Kidney tubule cell (primary cell): ENCODE data around the gene CLK1.
A peak's percentile ranks its signal among the peaks of the same experiment; 100 is the strongest.
"Not testable (repeated sequence)": the region's sequence is repeated elsewhere in the genome, so short reads cannot be mapped to it uniquely, and the experiment has no call there.

Source experiments
- DNase-seq: peaks from one replicate; pipeline ENCODE4 v3.0.0-alpha.2; 2018; ENCODE audit warnings: low spot score

Gene CLK1

DNA sequence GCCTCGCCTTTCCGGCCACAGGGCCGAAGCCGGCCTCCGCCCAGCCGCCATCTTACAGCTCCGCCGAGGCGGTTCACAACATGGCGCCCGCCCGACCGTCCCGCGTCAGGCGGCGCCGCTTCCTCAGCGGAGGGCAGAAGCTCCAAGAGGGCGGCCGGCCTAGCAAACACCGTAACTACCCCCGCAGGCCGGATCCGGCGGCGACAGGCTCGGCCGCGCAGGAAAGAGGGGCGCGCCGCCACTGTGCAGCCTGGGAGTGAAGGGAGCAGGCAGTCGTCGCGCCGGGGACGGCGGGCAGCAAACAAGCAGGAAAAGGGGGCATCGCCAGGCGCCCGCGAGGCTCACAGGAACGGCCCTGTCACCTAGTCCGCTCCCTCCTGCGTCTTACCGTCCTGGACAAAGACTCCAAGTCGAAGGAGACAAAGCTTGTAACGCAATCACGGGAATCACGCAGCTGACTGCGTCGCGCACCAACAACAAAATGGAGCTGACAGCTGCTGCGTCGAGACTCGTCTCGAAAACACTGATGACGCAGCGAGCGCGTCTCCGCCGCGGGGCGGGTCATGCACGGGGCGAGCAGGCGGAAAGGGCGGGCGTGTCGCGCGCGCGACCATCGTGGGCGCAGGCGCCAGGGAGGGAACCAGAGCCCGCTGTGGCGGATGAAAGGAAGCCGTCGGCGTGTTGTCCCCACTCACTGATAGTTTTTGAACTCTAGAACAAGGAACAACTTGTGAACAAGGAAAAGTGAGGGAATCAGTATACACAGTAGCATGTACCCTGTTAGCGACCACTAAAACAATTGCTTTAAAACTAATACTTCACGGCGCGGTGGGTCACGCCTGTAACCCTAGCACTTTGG lies at the start of gene CLK1:
Gene CLK1 (minus strand): TSS at position 483 of the 859 bp plus-strand sequence. CDS start 2,796 bp downstream, outside the sequence.
- peak; percentile 93 for DNase-seq

- peak; percentile 59 for DNase-seq
Measured at GRCh38 chr2:200913654-200914053, 49.2 kb upstream of the CLK1 start.

GRCh38 chr2:200909958-200910357 lies 45.5 kb upstream of the CLK1 start:
- no peak for DNase-seq

GRCh38 chr2:200905618-200906296 lies 41.3 kb upstream of the CLK1 start:
- DNase-seq, result peak; percentile 72

- DNase-seq, result peak; percentile 91
Measured at GRCh38 chr2:200901459-200902072, 37.1 kb upstream of the CLK1 start.

GRCh38 chr2:200899482-200899881 lies 35.0 kb upstream of the CLK1 start:
- DNase-seq, result no peak

DNA sequence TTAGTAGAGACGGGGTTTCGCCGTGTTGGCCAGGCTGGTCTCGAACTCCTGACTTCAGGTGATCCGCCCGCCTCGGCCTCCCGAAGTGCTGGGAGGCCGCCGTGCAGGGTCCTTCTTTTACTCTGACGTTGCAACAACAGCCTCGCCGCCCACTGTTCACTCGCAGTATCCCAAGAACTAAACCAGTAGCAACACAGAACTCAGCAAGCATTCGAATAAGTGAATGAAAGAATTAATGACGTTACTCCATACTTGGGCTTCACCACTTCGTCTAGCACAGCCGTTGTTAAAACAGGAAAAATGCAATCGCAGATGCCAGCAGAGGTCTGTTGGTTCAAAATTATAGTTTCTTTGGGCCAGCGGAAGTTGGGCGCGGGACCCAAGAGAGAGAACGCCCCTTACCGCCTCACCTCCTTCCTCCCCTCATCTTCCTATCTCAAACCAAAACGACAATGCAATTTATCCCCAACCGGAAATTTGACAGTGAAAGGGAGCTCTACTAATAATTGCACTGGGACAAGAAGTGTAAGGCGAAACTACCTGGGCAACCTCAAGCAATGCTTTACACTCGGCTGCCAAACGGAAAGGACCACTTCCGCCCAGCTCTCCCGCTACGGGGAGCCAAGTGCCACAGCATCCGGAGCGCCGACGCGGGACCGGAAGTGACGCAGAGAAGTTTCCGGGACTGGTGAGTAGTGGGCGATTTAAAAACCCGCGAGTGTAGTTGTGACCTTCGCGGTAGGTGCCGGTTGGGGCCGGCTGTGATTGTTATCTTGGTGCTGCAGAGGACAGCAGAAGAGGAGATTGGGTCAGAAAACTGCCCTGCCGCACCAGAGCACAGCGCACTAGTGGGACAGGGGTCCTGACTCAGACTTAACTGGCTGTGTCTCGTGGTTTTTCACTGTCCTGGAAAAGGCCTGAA lies 24.5 kb upstream of the CLK1 start, which contains the start of the genes NIF3L1 and PPIL3:
Gene NIF3L1 (plus strand): TSS at position 668 of the 922 bp plus-strand sequence. CDS start 2,573 bp downstream, outside the sequence.
Gene PPIL3 (minus strand): TSS at position 374 of the 922 bp plus-strand sequence. CDS start 1,462 bp downstream, outside the sequence.
- DNase-seq, result peak; percentile 98

DNA sequence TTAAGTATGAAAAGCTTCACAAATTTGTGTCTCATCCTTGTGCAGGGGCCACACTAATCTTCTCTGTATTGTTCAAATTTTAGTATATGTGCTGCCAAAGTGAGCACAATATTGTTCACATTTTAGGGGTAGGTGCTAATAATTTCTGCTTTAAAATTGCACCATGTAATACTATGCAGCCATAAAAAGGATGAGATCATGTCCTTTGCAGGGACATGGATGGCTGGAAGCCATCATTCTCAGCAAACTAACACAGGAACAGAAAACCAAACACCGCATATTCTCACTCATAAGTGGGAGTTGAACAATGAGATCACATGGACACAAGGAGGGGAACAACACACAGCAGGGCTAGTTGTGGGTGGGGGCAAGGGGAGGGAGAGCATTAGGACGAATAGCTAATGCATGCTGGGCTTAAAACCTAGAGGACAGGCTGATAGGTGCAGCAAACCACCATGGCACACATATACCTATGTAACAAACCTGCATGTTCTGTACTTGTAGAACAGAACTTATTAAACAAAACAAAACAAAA lies 17.3 kb upstream of the CLK1 start:
- DNase-seq, result not testable (repeated sequence)

GRCh38 chr2:200878289-200878880 lies 13.9 kb upstream of the CLK1 start:
- no peak for DNase-seq

GRCh38 chr2:200877443-200877842 lies 13.0 kb upstream of the CLK1 start:
- DNase-seq, result no peak

DNA sequence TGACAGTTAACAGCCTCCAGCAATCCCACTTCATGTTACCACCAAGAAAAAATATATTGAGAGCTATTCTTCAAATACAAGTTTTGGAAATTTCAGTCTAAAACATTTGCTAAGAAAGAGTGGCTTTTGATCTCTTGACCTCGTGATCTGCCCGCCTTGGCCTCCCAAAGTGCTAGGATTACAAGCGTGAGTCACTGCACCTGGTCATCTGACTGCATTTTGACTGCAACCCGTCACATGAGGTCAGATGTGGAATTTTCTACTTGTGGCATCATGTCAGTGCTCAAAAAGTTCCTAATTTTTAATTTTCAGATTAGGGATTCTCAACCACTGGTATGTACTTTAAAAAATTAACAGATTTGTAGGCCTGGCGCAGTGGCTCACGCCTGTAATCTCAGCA lies 9.1 kb upstream of the CLK1 start:
- DNase-seq, result no peak

DNA sequence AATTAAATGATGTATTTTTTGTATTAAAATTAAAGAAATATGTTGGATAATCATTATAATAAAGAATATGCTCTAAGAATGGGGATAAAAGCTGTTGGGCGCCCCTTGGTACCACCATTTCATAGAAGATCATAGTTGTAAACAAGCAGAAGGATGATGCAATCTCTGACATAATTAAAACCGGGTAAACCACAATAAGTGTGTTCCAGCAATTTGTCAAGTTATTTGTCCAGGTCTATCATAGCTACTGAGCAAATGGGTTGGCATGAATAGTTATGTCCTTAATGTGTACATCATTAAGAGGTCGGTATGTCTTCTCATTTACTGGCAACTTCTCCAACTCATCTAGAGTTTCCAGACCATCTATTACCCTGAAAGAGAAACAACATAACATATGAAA lies 6.7 kb upstream of the CLK1 start:
- no peak for DNase-seq

- no peak for DNase-seq
Measured at GRCh38 chr2:200869014-200869413, 4.6 kb upstream of the CLK1 start.

DNA sequence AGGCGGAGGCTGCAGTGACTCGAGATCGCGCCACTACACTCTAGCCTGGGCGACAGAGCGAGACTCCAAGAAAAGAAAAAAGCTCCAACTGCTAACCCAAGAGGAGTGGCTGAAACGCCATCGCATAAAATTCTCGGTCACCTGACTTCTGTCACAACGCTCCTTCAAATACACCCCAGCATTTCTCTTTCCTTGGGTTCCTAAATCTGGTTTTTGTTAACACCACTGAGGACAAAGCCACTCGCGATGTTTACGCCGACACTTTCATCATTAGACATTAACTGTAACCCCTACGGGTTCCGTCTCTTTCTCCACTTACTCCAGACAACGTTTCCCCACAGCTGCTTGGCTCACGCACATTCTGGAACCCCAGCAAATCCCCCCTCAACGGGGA lies 679 bp downstream of the CLK1 start:
- peak; percentile 32 for DNase-seq

GRCh38 chr2:200862532-200863000 lies 1.9 kb downstream of the CLK1 start:
- DNase-seq, result peak; percentile 73

DNA sequence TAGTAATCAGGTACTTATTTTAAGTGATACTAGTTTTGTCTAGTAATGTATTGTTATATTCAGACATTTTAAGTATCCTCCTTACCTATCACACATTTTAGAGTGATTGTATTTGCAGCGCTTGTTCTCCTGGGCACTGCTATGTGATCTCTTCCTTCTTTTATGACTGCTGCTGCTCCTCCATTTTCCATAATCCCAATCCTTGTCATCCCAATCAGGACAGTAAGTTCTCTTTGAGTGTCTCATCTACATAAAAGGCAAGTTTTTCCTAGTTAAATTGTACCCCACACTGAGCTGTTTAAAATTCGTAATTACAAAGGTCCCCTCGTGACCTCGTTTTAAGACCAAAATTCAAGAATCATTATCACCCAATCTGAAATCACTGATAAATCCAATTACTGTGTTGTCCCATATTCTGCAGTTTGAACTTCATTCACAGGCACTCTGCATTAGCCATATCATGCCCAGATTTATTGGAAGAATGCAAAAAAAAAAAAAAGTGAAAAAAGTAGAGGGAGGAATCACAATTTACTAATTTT lies 2.8 kb downstream of the CLK1 start:
- no peak for DNase-seq

DNA sequence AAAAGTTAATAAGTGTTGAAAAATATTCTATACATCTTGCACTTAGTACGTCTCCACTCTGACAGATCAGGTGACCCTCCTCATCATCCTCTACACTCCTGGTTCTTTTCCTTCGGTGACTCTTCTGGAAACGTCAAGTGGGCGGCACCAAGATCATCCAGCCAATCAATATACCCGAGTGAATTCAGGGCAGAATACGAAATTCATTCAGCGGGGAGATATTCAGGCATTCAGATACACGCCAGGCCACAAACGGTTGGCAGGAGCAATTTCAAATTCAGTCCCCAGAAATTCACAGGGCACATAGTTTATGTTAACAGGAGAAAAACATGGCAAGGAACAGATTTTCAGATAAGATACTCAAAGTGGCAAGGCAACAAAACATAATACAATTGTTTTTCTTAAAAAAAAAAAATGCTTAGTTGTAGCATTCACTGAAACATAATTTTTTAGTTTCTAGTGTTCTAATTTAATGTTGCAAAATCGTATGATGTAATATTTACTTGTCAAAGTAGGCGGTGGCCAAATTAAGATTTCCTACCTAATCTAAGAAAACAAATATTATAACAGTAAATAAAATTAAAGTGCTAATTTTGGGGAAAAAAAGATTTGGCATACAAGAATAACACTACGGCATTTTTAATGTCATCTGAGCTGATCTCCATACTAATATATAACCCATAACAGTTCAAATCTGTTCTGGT lies 4.2 kb downstream of the CLK1 start:
- DNase-seq, result peak; percentile 48

- DNase-seq, result no peak
Measured at GRCh38 chr2:200856806-200857205, 7.7 kb downstream of the CLK1 start.

DNA sequence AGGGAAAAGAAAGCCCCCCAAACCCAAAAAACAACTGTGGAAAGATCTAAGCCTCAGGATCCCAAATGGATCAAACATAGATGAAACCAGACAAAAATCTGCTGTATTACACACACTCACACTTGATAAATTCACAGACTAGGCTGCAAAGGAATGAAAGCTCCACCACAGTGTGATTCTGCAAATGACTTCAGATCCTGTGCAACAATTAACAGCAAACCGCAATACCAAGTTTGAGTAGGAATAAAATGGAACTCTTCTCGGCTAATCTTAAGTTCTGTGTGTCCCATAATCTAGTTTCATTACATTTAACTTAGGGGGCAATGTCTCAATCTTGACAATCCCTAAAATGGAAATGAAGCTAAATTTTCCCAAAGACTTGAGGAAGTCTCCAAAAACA lies 11.9 kb downstream of the CLK1 start:
- no peak for DNase-seq
